Hepatic stellate cell (primary cell): ENCODE results near the gene TRIM41.
A peak's percentile ranks its signal among the peaks of the same experiment; 100 is the strongest.
"Not testable (repeated sequence)": the region's sequence is repeated elsewhere in the genome, so short reads cannot be mapped to it uniquely, and the experiment has no call there.

Source experiments
- DNase-seq: peaks from one replicate; pipeline ENCODE4 v3.0.0; 2011; ENCODE audit warnings: low spot score

The TRIM41 gene

GRCh38 chr5:181255836-181256578, 32.9 kb downstream of the TRIM41 start:
- no peak for DNase-seq

- no peak for DNase-seq
Observed at GRCh38 chr5:181258576-181258975, 35.5 kb downstream of the TRIM41 start.

GRCh38 chr5:181259283-181259682, 36.2 kb downstream of the TRIM41 start:
- no peak for DNase-seq

- no peak for DNase-seq
Observed at GRCh38 chr5:181259974-181260719, 37.1 kb downstream of the TRIM41 start.

- DNase-seq, result peak; percentile 86
Observed at GRCh38 chr5:181260720-181261319, 37.7 kb downstream of the TRIM41 start, which contains the start of gene TRIM52. Gene TRIM52, minus strand, starts transcription at chr5:181261143. Its CDS starts 330 bp downstream, at chr5:181260813.

GRCh38 chr5:181261320-181262049, 38.4 kb downstream of the TRIM41 start:
- DNase-seq, result peak; percentile 63

- no peak for DNase-seq
Observed at GRCh38 chr5:181263633-181264032, 40.6 kb downstream of the TRIM41 start.

GRCh38 chr5:181265092-181265671, 42.1 kb downstream of the TRIM41 start:
- no peak for DNase-seq

- DNase-seq, result not testable (repeated sequence)
Observed at GRCh38 chr5:181267291-181267904, 44.3 kb downstream of the TRIM41 start.

- DNase-seq, result not testable (repeated sequence)
Observed at GRCh38 chr5:181267907-181268306, 44.8 kb downstream of the TRIM41 start.

- DNase-seq, result no peak
Observed at GRCh38 chr5:181271081-181271480, 48.0 kb downstream of the TRIM41 start.

- DNase-seq, result not testable (repeated sequence)
Observed at GRCh38 chr5:181273433-181273744, 50.3 kb downstream of the TRIM41 start.

GRCh38 chr5:181280251-181280762, 57.2 kb downstream of the TRIM41 start:
- no peak for DNase-seq

- DNase-seq, result no peak
Observed at GRCh38 chr5:181281077-181281983, 58.2 kb downstream of the TRIM41 start.

- no peak for DNase-seq
Observed at GRCh38 chr5:181281984-181282316, 58.9 kb downstream of the TRIM41 start.

- DNase-seq, result not testable (repeated sequence)
Observed at GRCh38 chr5:181282415-181282814, 59.3 kb downstream of the TRIM41 start.

GRCh38 chr5:181282874-181283273, 59.8 kb downstream of the TRIM41 start:
- no peak for DNase-seq

GRCh38 chr5:181283347-181283746, 60.3 kb downstream of the TRIM41 start:
- no peak for DNase-seq

GRCh38 chr5:181283841-181284755, 61.0 kb downstream of the TRIM41 start:
- DNase-seq, result not testable (repeated sequence)
